ENCODE data around the gene TMPRSS5.

The TMPRSS5 gene

DNA sequence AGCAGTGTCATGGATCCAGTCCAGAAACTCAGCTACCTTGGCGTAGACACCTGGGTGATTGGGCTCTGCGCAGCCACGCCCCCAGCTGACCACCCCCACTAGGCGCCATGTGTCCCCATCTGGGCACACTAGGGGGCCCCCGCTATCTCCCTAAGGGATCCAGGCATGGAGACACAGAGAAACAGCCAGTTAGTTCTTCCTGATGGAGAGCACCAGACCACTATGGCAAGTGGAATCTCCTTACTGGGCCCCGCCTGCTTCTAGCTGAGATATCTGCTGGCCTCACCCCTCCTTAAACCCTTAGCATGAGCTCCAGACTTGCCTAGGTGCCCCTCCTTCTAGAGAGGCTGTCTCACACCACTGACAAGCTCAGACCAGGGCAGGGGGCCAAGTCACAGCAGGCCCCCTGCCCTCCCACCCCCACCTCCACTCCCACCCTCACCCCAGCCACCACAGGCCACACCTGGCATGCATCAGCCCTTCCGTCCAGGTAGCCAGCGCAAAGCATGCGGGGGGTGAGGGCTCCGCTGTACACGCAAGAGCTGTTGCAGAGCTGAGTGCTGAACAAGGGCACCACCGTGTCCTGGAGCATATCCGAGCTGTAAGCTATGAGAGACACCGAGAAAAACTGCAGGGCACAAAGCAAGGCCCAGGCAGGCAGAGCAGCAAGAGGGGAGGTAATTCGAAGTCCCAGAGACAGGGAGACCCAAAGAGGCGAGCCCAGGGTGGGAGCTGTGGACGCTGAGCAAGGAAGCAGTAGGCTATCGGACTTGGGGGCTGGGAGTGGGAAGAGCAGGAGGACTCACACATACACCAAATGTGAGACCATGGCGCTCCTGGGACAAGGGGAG lies 16.1 kb downstream of the TMPRSS5 start:
- TF ChIP-seq, protein P1, sequence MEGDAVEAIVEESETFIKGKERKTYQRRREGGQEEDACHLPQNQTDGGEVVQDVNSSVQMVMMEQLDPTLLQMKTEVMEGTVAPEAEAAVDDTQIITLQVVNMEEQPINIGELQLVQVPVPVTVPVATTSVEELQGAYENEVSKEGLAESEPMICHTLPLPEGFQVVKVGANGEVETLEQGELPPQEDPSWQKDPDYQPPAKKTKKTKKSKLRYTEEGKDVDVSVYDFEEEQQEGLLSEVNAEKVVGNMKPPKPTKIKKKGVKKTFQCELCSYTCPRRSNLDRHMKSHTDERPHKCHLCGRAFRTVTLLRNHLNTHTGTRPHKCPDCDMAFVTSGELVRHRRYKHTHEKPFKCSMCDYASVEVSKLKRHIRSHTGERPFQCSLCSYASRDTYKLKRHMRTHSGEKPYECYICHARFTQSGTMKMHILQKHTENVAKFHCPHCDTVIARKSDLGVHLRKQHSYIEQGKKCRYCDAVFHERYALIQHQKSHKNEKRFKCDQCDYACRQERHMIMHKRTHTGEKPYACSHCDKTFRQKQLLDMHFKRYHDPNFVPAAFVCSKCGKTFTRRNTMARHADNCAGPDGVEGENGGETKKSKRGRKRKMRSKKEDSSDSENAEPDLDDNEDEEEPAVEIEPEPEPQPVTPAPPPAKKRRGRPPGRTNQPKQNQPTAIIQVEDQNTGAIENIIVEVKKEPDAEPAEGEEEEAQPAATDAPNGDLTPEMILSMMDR (IDR thresholded peaks at IDR 0.05; ENCODE audit: low read depth, low read length): no peak
- H3K4me3 ChIP-seq (ENCODE audit: low read depth, low read length): no peak overlapping the region

DNA sequence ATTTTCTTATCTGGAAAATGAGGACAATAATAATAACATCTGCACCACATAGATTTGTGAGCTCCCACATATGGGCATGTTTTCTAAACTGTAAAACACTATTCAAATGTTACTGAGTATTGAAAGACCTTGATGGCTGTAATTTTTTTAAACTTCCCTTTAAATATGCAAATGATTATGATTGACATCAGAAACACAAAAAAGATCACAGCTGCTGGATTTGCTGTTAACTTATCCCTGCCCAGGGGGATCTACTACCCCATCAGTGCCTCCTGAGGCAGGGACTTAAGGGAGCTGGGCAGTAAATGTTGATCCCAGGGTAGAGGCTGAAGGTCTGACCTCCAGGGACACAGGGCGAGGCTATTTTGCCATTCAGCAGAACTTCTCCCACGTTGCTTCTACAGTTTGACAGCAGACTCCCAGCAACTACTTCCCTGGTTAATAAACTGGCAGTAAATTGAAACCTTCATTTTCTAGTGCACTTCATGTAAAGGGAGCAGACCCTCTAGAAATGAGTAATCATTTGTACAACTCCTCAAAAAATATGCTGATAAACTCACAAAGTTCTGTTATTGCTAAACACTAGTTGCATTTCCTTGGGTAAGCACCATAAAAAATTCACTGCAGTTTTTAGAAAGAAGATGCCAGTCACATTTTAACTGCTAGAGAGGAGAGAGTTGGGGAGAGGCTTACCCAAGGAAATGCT lies 20.3 kb downstream of the TMPRSS5 start:
- no peak overlapping the region for H3K4me3 ChIP-seq (ENCODE audit: low read depth, low read length)
- TF ChIP-seq, protein P1 (IDR thresholded peaks at IDR 0.05; ENCODE audit: low read depth, low read length): no peak

DNA sequence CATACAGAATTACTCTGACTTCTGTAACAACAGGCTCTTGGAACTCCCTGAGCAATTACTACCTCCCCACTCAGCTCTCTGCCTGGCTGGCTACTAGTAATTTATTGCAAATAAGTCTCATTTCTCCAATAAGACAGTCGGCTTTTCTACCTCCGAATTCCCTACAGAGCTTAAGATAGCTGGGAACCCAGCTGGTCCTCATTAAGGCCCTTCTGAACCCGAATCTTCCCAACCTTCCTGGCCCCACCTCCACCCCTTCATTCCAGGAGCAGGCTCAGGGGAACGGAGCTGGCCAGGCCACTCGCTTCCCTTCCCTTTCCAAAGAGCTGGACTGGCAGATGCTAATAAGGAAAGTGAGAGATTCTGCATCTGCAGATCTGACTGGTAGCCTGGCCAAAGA lies 21.6 kb downstream of the TMPRSS5 start:
- TF ChIP-seq, protein P1 (IDR thresholded peaks at IDR 0.05; ENCODE audit: low read depth, low read length): no peak
- H3K4me3 ChIP-seq (ENCODE audit: low read depth, low read length): no peak overlapping the region

DNA sequence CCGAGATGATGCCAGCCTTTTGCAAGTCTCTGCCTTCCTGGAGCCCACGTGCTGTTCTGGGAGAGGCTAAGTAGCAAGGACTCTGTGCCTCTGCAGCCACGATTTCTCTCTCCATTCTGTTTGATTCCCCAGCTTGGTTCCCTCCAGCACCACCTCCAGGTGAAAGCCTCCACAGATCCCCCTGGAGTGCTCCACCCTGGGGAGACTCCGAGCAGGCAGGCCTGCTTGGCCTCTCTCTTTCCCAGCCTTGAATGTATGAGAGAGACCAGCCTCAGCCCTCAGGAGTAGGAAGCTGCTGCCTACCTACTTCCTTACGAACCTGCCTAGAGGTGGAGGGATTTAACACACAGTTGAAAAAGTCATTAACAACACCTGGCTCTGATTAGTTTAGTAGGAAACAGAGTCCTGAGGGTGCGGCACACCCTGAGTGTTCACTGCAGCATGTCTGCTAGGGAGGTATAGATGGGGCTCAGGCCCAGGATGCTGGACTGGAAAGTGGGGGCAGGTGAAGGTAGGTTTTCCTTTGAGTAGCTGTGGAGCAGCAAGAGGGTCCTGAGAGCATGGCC lies 22.5 kb downstream of the TMPRSS5 start:
- H3K4me3 ChIP-seq (ENCODE audit: low read depth, low read length): no peak overlapping the region
- TF ChIP-seq, protein P1 (IDR thresholded peaks at IDR 0.05; ENCODE audit: low read depth, low read length): no peak

DNA sequence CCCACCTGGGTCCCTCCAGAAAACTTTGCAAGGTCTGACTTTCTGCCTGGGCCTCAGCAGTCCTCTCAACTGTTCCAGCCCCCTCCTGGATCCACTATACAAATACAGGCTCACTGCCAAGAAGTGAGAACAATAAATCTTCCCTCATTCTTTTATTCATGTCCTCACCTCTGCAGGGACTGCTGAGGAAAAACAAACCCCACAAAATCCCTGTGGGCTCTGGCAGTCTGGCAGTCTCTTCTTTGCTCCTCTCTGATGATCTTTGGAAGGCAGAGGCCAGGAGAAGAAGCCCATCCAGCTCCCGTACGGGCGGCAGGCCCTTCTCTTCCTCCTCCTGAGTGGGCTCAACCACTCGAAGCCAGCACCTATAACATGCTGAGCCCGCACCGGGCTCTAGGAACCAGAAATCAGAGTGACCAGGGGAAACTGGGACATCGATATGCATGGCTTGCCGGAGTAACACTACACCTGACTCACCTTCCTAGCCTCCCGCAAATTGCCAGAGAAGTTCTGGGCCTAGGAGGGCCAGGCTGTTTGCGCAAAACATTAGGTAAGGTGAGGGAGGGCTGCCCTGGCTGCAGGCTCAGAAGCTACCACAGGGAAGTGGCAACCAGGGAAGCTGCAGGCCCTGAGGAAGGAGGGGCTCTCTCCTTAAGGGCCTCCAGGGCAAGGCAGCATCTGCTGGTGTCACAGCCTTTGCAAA lies 24.2 kb downstream of the TMPRSS5 start:
- no peak overlapping the region for H3K4me3 ChIP-seq (ENCODE audit: low read depth, low read length)
- TF ChIP-seq, protein P1 (IDR thresholded peaks at IDR 0.05; ENCODE audit: low read depth, low read length): no peak

DNA sequence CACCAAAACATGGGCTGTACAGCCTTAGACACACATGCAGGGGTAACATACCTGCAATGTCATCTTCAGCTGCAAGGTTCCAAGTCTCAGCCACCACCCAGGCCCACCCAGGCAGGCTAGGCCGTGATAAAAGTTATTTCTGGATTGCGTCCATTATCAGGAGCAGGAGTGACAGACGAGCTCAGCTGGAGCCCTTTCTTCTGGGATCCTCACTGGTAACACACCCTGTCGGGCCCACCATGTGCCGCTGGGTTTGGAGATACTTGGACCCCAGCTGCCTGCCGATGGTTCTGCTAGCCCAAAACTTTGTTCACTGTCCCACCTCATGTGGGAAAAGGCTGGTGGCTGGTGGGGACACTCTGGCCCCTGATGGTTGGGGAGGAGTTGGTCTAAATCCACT lies 24.8 kb downstream of the TMPRSS5 start:
- H3K4me3 ChIP-seq (ENCODE audit: low read depth, low read length): no peak overlapping the region
- TF ChIP-seq, protein P1 (IDR thresholded peaks at IDR 0.05; ENCODE audit: low read depth, low read length): no peak

Data from WI38 (cell line).